GM12878 (cell line): ENCODE measurements around the gene SEC11A.

Experiments
- BHLHE40 ChIP-seq, 2 experiments: fragments of 450-650 bp in 1 of 2; IDR thresholded peaks; 2 replicates each; pipeline ENCODE4 v1.6.1; 2011 to 2017; ENCODE audit warnings: low read depth in 2 of 2, borderline replicate concordance in 1 of 2, improper control_type of control experiment in 1 of 2, low read length in 1 of 2, mild to moderate bottlenecking in 1 of 2
- CREB1 ChIP-seq: IDR thresholded peaks from 2 replicates; pipeline ENCODE4 v1.6.1; 2012; ENCODE audit warnings: low read depth, mild to moderate bottlenecking, inconsistent platforms
- CREM ChIP-seq: IDR thresholded peaks from 2 replicates; pipeline ENCODE4 v1.6.1; 2014; ENCODE audit warnings: antibody characterized with exemption, low read depth
- EGR1 ChIP-seq, 2 experiments: IDR thresholded peaks; 1 replicate in 1 of 2; 2 replicates in 1 of 2; pipeline ENCODE4 v1.6.1; 2011 to 2012; ENCODE audit warnings: low read depth in 2 of 2, low read length in 2 of 2, borderline replicate concordance in 1 of 2, mild to moderate bottlenecking in 1 of 2, moderate library complexity in 1 of 2
- EP300 ChIP-seq, 2 experiments: fragments of 150-350 bp in 1 of 2; IDR thresholded peaks; 2 replicates each; pipeline ENCODE4 v1.6.1; 2011 to 2012; ENCODE audit warnings: low read depth in 2 of 2, low read length in 2 of 2, borderline replicate concordance in 1 of 2, improper control_type of control experiment in 1 of 2, inconsistent platforms in 1 of 2; ENCODE audit not compliant: control insufficient read depth in 1 of 2
- EZH2 ChIP-seq: IDR thresholded peaks from 2 replicates; pipeline ENCODE4 v1.6.1; 2012; ENCODE audit warnings: low read depth, mild to moderate bottlenecking, control low read depth, inconsistent platforms, low read length, borderline replicate concordance; ENCODE audit not compliant: control insufficient read depth
- HDAC6 ChIP-seq: fragments of 200-600 bp; sonication (generic); IDR thresholded peaks from one replicate; pipeline ENCODE4 v1.8.0; 2017; ENCODE audit warnings: antibody characterized with exemption; ENCODE audit not compliant: unreplicated experiment
- POLR2A ChIP-seq: IDR thresholded peaks from 2 replicates; pipeline ENCODE4 v1.6.1; 2011; ENCODE audit warnings: low read depth, mild to moderate bottlenecking, low read length
- POU2F2 ChIP-seq: IDR thresholded peaks from 3 replicates; pipeline ENCODE4 v1.6.1; 2011; ENCODE audit warnings: low read depth, mild to moderate bottlenecking, low read length, borderline replicate concordance
- SIX5 ChIP-seq: IDR thresholded peaks from 2 replicates; pipeline ENCODE4 v1.6.1; 2011; ENCODE audit warnings: mild to moderate bottlenecking, low read depth, low read length, moderate library complexity; ENCODE audit not compliant: severe bottlenecking
- TF ChIP-seq, protein P1 (sequence below), 3 experiments: IDR thresholded peaks in 2 of 3; conservative IDR thresholded peaks in 1 of 3; 2 replicates each; pipeline ENCODE4 v1.5.1; 2011; ENCODE audit warnings: low read depth in 3 of 3, low read length in 3 of 3, mild to moderate bottlenecking in 3 of 3, control low read depth in 2 of 3, moderate library complexity in 2 of 3, inconsistent platforms in 1 of 3, mixed read lengths in 1 of 3; ENCODE audit not compliant: control insufficient read depth in 2 of 3, insufficient read depth in 1 of 3; ENCODE audit errors: extremely low read depth in 1 of 3
- TF ChIP-seq, protein P2 (sequence below): IDR thresholded peaks from 2 replicates; pipeline ENCODE4 v1.6.1; 2011; ENCODE audit warnings: mild to moderate bottlenecking, low read depth, low read length, moderate library complexity; ENCODE audit not compliant: insufficient replicate concordance

DNA sequence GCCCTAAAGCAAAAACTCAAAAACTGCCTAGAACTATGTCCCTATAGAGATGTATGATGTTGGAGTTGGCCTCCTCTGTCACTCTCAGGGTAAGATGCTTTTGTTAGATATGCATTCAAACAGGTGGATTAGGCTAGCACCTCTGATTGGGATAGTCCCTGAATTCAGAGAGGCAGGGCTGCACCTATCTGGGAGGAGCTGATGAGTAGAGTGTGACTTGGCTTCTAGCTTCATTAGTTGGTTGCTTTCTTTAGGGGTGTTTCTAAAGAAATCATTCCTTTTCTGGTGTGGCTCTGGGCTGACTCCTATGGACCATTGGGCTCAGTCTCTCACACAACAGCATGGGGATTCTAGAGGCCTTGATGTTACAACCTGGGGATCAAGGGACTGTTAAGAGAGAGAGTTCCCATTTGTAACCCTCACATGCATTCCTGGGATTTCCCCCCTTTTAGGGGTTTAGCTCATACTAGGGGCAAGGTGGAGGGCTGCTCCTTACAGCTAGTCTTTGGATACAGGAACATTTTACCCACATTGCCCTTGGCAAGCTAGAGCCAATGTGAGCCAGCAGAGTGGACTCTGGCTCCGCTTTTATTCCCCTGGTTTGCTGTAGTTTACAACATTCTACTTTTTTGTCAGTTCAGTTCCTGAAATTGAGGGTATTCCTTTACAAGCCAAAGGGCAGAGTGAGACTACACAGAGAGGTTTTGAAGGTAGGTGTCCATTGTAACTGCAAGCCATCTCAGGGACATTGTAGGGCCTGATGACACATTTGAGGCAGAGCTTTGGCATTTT lies 40.0 kb upstream of the SEC11A start:
- TF ChIP-seq EP300 (IDR thresholded peaks at IDR 0.05; ENCODE audit: borderline replicate concordance in 1 of 2, control insufficient read depth in 1 of 2, low read depth in 2 of 2, low read length in 2 of 2) (no peak), EGR1 (IDR thresholded peaks at IDR 0.05; ENCODE audit: borderline replicate concordance in 1 of 2, low read depth in 2 of 2, low read length in 2 of 2) (no peak), CREB1 (no peak), HDAC6 (no peak), CREM (no peak), BHLHE40 (IDR thresholded peaks at IDR 0.05; ENCODE audit: borderline replicate concordance in 1 of 2, low read depth in 2 of 2, low read length in 1 of 2) (no peak), POLR2A (no peak), POU2F2 (no peak), SIX5 (no peak), EZH2 (no peak)
- TF ChIP-seq, protein P1, sequence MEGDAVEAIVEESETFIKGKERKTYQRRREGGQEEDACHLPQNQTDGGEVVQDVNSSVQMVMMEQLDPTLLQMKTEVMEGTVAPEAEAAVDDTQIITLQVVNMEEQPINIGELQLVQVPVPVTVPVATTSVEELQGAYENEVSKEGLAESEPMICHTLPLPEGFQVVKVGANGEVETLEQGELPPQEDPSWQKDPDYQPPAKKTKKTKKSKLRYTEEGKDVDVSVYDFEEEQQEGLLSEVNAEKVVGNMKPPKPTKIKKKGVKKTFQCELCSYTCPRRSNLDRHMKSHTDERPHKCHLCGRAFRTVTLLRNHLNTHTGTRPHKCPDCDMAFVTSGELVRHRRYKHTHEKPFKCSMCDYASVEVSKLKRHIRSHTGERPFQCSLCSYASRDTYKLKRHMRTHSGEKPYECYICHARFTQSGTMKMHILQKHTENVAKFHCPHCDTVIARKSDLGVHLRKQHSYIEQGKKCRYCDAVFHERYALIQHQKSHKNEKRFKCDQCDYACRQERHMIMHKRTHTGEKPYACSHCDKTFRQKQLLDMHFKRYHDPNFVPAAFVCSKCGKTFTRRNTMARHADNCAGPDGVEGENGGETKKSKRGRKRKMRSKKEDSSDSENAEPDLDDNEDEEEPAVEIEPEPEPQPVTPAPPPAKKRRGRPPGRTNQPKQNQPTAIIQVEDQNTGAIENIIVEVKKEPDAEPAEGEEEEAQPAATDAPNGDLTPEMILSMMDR (IDR thresholded peaks at IDR 0.05 in 2 of 3, conservative IDR thresholded peaks at IDR 0.05 in 1 of 3; ENCODE audit: control insufficient read depth in 2 of 3, extremely low read depth in 1 of 3, insufficient read depth in 1 of 3, low read depth in 3 of 3, low read length in 3 of 3): no peak
- TF ChIP-seq, protein P2, sequence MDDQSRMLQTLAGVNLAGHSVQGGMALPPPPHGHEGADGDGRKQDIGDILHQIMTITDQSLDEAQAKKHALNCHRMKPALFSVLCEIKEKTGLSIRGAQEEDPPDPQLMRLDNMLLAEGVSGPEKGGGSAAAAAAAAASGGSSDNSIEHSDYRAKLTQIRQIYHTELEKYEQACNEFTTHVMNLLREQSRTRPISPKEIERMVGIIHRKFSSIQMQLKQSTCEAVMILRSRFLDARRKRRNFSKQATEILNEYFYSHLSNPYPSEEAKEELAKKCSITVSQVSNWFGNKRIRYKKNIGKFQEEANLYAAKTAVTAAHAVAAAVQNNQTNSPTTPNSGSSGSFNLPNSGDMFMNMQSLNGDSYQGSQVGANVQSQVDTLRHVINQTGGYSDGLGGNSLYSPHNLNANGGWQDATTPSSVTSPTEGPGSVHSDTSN: no peak
